Fibroblast of pulmonary artery (primary cell): ENCODE measurements around the gene TTC21B.
A peak's percentile ranks its signal among the peaks of the same experiment; 100 is the strongest.

Source experiments
- DNase-seq: peaks from one replicate; pipeline ENCODE4 v3.0.0-alpha.2; 2010; ENCODE audit warnings: low read depth
- H3K4me3 ChIP-seq: replicated peaks from 2 replicates; pipeline ENCODE4 v1.5.1; 2011; ENCODE audit warnings: low read depth, mild to moderate bottlenecking, control low read depth, low read length, moderate library complexity
- TF ChIP-seq, protein P1 (sequence below): IDR thresholded peaks from 2 replicates; pipeline ENCODE4 v1.5.1; 2011; ENCODE audit warnings: mild to moderate bottlenecking, control low read depth, low read length, inconsistent platforms; ENCODE audit errors: missing control alignments

Gene TTC21B

DNA sequence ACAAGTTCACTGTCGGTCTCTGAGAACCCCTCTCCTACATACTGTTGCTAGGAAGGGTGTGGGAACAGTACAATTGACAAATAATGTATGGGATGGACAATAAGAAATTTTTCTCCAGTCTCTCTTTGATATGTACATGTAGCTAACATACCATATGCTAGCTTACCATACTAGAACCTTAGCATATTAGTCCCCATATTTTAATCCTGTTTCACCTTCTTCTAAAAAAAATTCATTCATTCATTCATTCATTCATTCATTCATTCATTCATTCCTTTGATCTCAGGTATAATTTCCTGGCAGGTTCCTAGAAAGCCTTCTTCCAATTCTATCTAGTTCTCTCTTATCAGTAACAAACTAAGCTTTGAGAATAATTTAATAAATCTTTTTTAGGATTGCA, 62.2 kb downstream of the TTC21B start:
- no peak for DNase-seq
- H3K4me3 ChIP-seq = no peak overlapping the region
- TF ChIP-seq, protein P1, sequence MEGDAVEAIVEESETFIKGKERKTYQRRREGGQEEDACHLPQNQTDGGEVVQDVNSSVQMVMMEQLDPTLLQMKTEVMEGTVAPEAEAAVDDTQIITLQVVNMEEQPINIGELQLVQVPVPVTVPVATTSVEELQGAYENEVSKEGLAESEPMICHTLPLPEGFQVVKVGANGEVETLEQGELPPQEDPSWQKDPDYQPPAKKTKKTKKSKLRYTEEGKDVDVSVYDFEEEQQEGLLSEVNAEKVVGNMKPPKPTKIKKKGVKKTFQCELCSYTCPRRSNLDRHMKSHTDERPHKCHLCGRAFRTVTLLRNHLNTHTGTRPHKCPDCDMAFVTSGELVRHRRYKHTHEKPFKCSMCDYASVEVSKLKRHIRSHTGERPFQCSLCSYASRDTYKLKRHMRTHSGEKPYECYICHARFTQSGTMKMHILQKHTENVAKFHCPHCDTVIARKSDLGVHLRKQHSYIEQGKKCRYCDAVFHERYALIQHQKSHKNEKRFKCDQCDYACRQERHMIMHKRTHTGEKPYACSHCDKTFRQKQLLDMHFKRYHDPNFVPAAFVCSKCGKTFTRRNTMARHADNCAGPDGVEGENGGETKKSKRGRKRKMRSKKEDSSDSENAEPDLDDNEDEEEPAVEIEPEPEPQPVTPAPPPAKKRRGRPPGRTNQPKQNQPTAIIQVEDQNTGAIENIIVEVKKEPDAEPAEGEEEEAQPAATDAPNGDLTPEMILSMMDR = no peak

DNA sequence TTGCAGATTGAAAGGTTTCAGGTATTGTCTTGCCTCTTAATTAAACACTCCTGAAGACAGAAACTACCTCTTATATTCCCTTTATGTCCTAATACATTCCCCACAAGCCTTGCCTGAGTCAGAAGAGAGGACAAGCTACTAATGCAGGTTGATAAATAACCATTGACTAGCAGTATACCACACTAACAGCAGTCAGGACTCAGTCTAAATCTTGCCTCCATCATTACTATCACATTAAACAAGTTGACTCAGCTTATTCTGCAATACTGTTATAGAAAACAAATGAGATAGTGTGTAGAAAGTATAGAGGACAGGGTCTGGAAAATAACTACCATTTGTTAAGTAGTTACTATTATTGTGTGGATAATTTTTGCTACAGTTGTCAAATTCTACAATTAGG, 63.8 kb downstream of the TTC21B start:
- TF ChIP-seq, protein P1 = no peak
- no peak overlapping the region for H3K4me3 ChIP-seq
- no peak for DNase-seq

DNA sequence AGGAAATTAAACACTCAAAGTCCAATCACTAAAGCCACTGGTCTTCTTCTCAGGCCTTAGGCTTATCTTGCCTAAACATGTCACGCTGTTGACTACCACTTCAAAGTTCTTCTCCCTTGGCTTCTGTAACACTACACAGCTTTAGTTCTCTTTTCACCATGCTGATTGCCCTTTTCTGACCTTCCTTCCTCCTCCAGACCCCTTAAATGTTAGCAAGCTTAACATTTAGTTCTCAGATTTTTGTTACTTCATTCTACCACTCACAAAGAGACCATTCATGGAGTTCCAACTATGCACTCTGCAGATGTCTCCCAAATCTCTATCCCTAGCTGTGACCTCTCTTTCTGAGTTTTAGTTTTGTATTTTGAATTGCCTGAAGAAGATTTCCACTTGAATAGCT, 64.4 kb downstream of the TTC21B start:
- H3K4me3 ChIP-seq = no peak overlapping the region
- no peak for DNase-seq
- TF ChIP-seq, protein P1 = no peak

DNA sequence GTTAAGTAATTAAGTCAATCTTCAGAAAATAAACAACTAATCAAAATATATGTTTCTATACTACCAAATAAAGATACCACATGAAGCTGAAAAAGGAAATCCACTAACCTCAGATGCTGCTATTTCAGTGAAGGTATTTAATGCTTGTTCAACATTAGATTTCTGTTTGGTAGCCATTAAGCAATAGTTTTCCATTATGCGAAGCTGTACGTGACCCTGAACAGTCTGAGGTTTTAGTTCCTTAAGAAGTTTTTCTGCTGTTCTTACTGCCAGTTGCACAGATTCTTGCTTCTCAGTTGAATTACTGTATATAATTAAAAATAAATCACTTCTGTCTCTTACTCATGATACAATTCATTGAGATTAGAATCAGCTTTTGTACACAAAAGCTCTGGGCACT, 65.4 kb downstream of the TTC21B start:
- no peak for DNase-seq
- TF ChIP-seq, protein P1 = no peak
- H3K4me3 ChIP-seq = no peak overlapping the region

DNA sequence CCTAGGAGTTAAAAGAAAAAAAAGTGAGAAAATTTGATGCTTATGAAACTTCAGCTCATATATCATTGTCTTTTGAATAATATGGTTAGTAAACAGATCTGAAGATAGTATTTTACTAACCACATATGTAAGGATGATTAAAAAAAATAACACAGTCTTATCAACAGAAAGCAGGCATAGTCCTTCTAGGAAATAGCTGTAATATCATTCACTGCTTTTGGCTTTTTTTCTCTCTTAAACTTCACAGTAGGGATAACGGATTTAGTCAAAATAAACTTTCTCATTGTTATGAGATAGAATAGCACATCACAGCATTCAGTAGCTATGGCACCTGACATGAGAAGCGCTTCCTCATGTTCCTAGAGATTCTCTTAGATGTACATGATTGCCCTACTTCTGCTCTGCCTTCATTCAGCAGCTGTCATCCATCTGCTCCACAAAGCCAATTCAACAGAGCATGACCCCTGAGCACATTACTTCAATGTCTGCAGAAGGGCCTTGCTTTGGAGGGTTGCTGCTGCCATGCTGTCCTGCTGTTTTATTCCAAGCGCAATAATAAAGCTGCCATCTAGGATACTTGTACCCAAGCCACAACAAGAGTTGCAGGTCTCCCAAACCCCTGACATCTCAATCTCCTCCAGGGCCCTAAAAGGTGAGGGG, 67.0 kb downstream of the TTC21B start:
- no peak overlapping the region for H3K4me3 ChIP-seq
- no peak for DNase-seq
- TF ChIP-seq, protein P1 = no peak

DNA sequence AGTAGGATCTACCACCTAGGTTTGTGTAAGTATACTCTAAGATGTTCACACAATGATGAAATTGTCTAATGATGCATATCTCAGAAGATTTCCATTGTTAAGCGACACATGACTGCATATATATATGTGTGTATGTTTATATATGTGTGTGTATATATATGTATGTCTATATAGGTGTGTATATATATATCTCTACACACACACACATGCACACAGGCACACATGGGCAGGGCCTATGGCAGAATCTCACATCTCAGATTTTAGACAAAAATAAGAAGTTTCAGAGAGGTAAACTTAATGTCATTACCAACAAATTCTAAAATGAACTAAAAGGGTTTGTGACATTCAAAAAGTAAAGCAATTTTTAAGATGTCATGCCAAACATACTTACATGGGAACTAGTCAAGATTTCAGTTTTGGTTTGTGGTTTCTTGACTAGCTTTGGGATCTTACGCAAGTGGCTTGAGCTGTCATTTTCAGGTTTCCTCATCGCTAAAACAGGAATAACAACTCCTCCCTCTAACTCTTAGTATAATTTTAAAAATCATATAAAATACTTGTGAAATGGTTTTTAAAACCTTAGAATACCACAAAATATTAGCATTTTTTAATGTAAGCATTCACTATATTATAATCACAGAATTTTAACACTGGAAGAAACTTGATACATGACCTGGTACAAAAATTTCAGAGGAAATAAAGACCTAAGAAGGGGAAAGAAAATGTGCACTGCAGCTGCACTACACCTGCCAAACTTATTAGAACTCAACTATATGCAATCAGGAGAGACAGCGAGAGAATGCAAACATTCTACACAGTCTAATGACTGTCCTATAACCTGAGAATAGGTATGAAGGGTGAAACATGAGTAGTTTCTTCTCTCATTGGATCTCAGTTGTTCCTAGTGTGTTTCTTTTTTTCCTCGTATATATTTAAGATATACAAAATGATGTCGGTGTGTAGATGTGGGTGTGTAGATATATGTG, 75.7 kb downstream of the TTC21B start:
- TF ChIP-seq, protein P1 = no peak
- DNase-seq = peak; percentile 71
- H3K4me3 ChIP-seq = no peak overlapping the region
